Mucosa of descending colon (tissue), 3 donors: ENCODE data around the gene FLAD1. TPM values are rescaled to one million over a fixed set of nuclear protein-coding genes. Genes with fewer than 3 reads are reported as not detected.

Experiments used
- ATAC-seq: fragments of 200-7000 bp; cut with Tn5 transposase; one replicate; pipeline ENCODE4 v1.9.1; 2020; ENCODE audit warnings: mild to moderate bottlenecking, moderate library complexity
- DNase-seq, 3 donors: peaks; one replicate each; pipeline ENCODE4 v3.0.0-alpha.2; 2020
- H3K36me3 ChIP-seq: fragments of 200-600 bp; one replicate; pipeline ENCODE4 v1.8.0; 2021; ENCODE audit warnings: low read depth, mild to moderate bottlenecking
- H3K4me1 ChIP-seq: fragments of 200-600 bp; one replicate; pipeline ENCODE4 v1.8.0; 2021; ENCODE audit warnings: low read depth, mild to moderate bottlenecking
- H3K4me3 ChIP-seq: fragments of 200-600 bp; one replicate; pipeline ENCODE4 v1.8.0; 2021; ENCODE audit warnings: mild to moderate bottlenecking
- H3K9me3 ChIP-seq: fragments of 200-600 bp; one replicate; pipeline ENCODE4 v1.8.0; 2021; ENCODE audit warnings: mild to moderate bottlenecking
- intact Hi-C, 2 donors: fragments of 100-400 bp; cut with DNase I in 1 of 2; cut with micrococcal nuclease in 1 of 2; formaldehyde crosslinking; loops; one replicate each; pipeline versions ENCODE4 v1.11.0 to v1.11.1; 2022; cut with DNase I, micrococcal nuclease
- total RNA-seq, 3 donors: library from RNA; stranded (reverse); fragmentation: NEBNext Ultra II Directional in 2 of 3; extraction: Animal tissue kit (Norgen Biotek cat#: 25700) in 2 of 3; gene quantifications; one replicate each; pipeline versions ENCODE4 v1.2.1 to v1.2.4, GENCODE V29; 2021 to 2023
- TF ChIP-seq, protein P1 (sequence below): fragments of 200-600 bp; IDR thresholded peaks from one replicate; pipeline ENCODE4 v1.8.0; 2022; ENCODE audit warnings: antibody characterized with exemption, mild to moderate bottlenecking
- donor health status: DM: no; HTN: no; CAD: no; lungs with moderate emphysema.
- donor health status: DM: no; HTN: no; CAD: no.
- donor health status: DM: no; HTN: yes; CAD: no.

Gene FLAD1
- total RNA-seq, 3 donors from 2014 or later = 28.4 to 40.4 (median 31.2) TPM

GRCh38 chr1:154962156-154962749 lies 20.9 kb upstream of the FLAD1 start:
- ATAC-seq (peak; percentile 17), DNase-seq (peak in 2 of 3 donors; percentile 56 to 62)
- Histone ChIP-seq H3K36me3 (no peaks in the 10 kb centered on the region), H3K4me3 (peak overlapping the region; percentile 80), H3K9me3 (no peaks in the 10 kb centered on the region), H3K4me1 (peaks cover 17% of the 10 kb centered on the region)
- intact Hi-C loops = loop anchor here in 1 of 2 donors (10.0 kb wide), 1 partner anchor 53 kb away; no protein-coding TSS in a partner anchor
- TF ChIP-seq, protein P1, sequence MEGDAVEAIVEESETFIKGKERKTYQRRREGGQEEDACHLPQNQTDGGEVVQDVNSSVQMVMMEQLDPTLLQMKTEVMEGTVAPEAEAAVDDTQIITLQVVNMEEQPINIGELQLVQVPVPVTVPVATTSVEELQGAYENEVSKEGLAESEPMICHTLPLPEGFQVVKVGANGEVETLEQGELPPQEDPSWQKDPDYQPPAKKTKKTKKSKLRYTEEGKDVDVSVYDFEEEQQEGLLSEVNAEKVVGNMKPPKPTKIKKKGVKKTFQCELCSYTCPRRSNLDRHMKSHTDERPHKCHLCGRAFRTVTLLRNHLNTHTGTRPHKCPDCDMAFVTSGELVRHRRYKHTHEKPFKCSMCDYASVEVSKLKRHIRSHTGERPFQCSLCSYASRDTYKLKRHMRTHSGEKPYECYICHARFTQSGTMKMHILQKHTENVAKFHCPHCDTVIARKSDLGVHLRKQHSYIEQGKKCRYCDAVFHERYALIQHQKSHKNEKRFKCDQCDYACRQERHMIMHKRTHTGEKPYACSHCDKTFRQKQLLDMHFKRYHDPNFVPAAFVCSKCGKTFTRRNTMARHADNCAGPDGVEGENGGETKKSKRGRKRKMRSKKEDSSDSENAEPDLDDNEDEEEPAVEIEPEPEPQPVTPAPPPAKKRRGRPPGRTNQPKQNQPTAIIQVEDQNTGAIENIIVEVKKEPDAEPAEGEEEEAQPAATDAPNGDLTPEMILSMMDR = no peak

- intact Hi-C loops = loop anchor here in 1 of 2 donors (10.0 kb wide), 1 partner anchor 52 kb away; no protein-coding TSS in a partner anchor
- no peaks in the 10 kb centered on the region for H3K9me3 ChIP-seq
- H3K4me3 ChIP-seq = no peak overlapping the region
- DNase-seq (peak in 2 of 3 donors; percentile 38 to 49), ATAC-seq (no peak)
- peaks cover 17% of the 10 kb centered on the region for H3K4me1 ChIP-seq
- no peaks in the 10 kb centered on the region for H3K36me3 ChIP-seq
- TF ChIP-seq, protein P1 = no peak
Observed at GRCh38 chr1:154962795-154963330, 20.3 kb upstream of the FLAD1 start.

DNA sequence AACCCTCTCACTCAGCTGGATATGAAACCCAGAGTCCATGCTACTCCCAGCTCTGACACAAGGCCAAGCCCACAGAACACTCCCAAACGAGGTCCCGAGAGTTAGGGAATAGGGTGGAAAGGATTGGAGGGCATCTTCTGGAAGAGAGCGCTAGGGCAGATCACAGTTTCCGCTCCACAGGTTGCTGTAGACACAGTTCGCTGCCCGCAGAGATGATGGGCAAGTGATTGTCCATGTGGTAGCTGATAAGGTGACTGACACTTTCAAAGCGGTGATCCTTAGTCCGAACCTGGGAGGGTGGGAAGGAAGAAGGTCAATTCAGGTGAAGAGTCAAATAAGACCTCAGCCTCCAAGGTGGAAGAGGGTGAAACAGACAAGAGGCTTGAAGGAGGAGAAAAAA lies 19.5 kb upstream of the FLAD1 start:
- Histone ChIP-seq H3K36me3 (no peaks in the 10 kb centered on the region), H3K4me1 (peaks cover 17% of the 10 kb centered on the region), H3K9me3 (no peaks in the 10 kb centered on the region), H3K4me3 (no peak overlapping the region)
- intact Hi-C loops = loop anchor here in 1 of 2 donors (10.0 kb wide), 1 partner anchor 51 kb away; no protein-coding TSS in a partner anchor
- DNase-seq = peak in 2 of 3 donors; percentile 12 to 27
- ATAC-seq = no peak
- TF ChIP-seq, protein P1 = no peak

- intact Hi-C loops = loop anchor here in 1 of 2 donors (10.0 kb wide), 1 partner anchor 50 kb away; no protein-coding TSS in a partner anchor
- no peaks in the 10 kb centered on the region for H3K9me3 ChIP-seq
- H3K4me3 ChIP-seq = no peak overlapping the region
- peaks cover 17% of the 10 kb centered on the region for H3K4me1 ChIP-seq
- H3K36me3 ChIP-seq = no peaks in the 10 kb centered on the region
- DNase-seq = peak in 2 of 3 donors; percentile 14 to 27
- no peak for ATAC-seq
- TF ChIP-seq, protein P1 = no peak
Observed at GRCh38 chr1:154964359-154964758, 18.8 kb upstream of the FLAD1 start.

DNA sequence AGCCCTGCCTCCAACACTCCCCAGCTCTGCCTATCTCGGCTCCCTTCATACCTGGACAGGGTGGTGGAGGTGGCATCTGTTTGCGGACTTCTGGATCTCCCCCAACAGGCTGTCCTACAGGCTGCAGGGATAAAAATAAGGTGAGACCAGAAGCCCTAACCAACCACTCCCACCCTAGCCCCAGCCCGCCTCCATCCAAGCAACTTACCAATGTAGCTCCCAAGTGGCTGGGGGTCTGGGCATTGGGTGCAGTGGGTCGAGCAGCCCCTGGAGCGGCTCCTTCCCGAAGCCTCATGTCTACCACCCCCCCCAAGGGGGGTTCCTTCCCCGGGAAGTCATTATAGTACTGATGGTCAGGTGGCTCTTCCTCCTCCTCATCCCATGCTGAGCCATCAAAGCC lies 17.0 kb upstream of the FLAD1 start:
- TF ChIP-seq, protein P1 = no peak
- no peaks in the 10 kb centered on the region for H3K36me3 ChIP-seq
- H3K4me3 ChIP-seq = no peak overlapping the region
- H3K9me3 ChIP-seq = no peaks in the 10 kb centered on the region
- peaks cover 22% of the 10 kb centered on the region for H3K4me1 ChIP-seq
- intact Hi-C loops = loop anchor here in 1 of 2 donors (10.0 kb wide), 1 partner anchor 49 kb away; no protein-coding TSS in a partner anchor
- ATAC-seq = no peak
- DNase-seq = peak in 2 of 3 donors; percentile 21 to 45
